HG03469 (cell line): ENCODE data around the gene OPCML.

Experiments used
- ATAC-seq: cut with Tn5 transposase; IDR thresholded peaks from one replicate; pipeline ENCODE4 v1.9.1; 2021; ENCODE audit warnings: mild to moderate bottlenecking, moderate library complexity, moderate number of reproducible peaks; ENCODE audit not compliant: unreplicated experiment

The OPCML gene

GRCh38 chr11:132475026-132475425, 1057.3 kb downstream of the OPCML start:
- ATAC-seq = no peak

- no peak for ATAC-seq
Observed at GRCh38 chr11:132472411-132473172, 1059.7 kb downstream of the OPCML start.

GRCh38 chr11:132471466-132471865, 1060.8 kb downstream of the OPCML start:
- ATAC-seq = no peak

GRCh38 chr11:132466983-132467382, 1065.3 kb downstream of the OPCML start:
- ATAC-seq = no peak

- ATAC-seq = no peak
Observed at GRCh38 chr11:132464939-132465338, 1067.4 kb downstream of the OPCML start.

- no peak for ATAC-seq
Observed at GRCh38 chr11:132464003-132464342, 1068.3 kb downstream of the OPCML start.

- ATAC-seq = no peak
Observed at GRCh38 chr11:132463295-132464002, 1068.9 kb downstream of the OPCML start.

GRCh38 chr11:132459736-132460135, 1072.6 kb downstream of the OPCML start:
- ATAC-seq = no peak

GRCh38 chr11:132457445-132457844, 1074.9 kb downstream of the OPCML start:
- ATAC-seq = no peak

GRCh38 chr11:132456751-132457328, 1075.5 kb downstream of the OPCML start:
- ATAC-seq = no peak

- no peak for ATAC-seq
Observed at GRCh38 chr11:132455044-132455443, 1077.3 kb downstream of the OPCML start.

GRCh38 chr11:132453406-132453805, 1078.9 kb downstream of the OPCML start:
- no peak for ATAC-seq

- ATAC-seq = no peak
Observed at GRCh38 chr11:132452616-132453015, 1079.7 kb downstream of the OPCML start.

GRCh38 chr11:132451942-132452601, 1080.2 kb downstream of the OPCML start:
- ATAC-seq = no peak

GRCh38 chr11:132450631-132451030, 1081.7 kb downstream of the OPCML start:
- ATAC-seq = no peak

GRCh38 chr11:132448334-132448995, 1083.8 kb downstream of the OPCML start:
- no peak for ATAC-seq

GRCh38 chr11:132447761-132448160, 1084.5 kb downstream of the OPCML start:
- ATAC-seq = no peak

GRCh38 chr11:132445859-132446291, 1086.4 kb downstream of the OPCML start:
- ATAC-seq = no peak

- no peak for ATAC-seq
Observed at GRCh38 chr11:132444911-132445310, 1087.4 kb downstream of the OPCML start.

GRCh38 chr11:132439711-132440255, 1092.5 kb downstream of the OPCML start:
- ATAC-seq = no peak

- no peak for ATAC-seq
Observed at GRCh38 chr11:132438418-132438817, 1093.9 kb downstream of the OPCML start.
